ENCODE results near the gene CDH13.
A peak's percentile ranks its signal among the peaks of the same experiment; 100 is the strongest.

Gene CDH13

DNA sequence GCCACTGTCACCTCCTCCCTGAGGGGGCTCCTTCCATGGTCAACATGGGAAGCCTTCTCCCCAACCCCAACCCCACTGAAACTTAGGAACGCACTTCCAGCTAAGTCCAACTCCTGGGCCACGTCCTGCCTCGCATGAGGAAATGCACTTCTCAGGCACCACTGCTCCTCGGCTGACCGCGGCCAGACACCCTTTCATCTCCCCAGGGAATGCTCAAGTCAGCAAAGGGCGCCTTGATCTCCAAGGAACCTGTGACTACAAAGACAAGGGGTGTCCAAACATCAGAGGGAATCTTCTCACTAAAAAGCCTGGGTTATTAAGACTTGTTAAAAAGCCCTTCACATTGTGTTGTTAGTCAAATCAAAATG lies 1056.1 kb downstream of the CDH13 start:
- DNase-seq: no peak
- ATAC-seq: no peak

DNA sequence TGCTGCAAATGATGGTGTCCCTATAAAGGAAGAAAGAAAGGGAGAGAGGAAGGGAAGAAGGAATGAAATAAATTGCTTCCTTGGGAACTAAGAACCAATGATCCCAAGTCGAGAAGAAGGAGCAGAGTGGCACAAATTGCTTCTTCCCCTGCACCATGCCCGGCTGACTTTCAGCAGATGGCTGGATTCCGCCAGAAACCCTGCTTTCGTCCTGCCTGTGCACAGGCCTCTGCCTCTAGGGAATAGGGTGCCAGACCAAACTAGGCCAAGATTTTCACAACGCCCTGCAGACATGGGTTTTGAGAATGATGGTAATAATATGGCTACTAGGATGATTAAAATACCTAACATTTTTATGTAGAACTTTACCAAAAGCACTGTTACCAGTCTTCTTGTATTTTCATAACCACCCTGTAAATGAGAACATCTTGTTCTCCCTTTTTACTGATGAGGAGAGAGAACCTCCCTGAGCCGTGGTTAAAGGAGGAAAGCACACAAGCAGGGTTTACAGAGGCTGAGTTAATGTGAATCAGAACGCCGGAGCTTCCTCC lies 1058.9 kb downstream of the CDH13 start:
- ATAC-seq (no peak), DNase-seq (no peak)

DNA sequence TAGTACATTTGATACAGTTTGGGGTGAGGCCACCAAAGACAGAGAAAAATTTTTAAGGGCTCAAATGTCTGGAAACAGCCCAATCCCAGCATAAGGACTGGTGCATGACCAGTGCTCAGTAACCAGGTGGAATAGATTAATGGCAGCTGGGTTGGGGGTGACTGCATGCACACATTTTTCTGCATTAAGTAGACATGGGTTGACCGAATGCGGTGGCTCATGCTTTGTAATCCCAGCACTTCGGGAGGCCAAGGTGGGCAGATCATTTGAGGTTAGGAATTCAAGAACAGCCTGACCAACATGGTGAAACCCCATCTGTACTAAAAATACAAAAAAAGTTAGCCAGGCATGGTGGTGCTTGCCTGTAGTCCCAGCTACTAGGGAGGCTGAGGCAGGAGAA lies 1060.0 kb downstream of the CDH13 start:
- DNase-seq (no peak), ATAC-seq (no peak)

DNA sequence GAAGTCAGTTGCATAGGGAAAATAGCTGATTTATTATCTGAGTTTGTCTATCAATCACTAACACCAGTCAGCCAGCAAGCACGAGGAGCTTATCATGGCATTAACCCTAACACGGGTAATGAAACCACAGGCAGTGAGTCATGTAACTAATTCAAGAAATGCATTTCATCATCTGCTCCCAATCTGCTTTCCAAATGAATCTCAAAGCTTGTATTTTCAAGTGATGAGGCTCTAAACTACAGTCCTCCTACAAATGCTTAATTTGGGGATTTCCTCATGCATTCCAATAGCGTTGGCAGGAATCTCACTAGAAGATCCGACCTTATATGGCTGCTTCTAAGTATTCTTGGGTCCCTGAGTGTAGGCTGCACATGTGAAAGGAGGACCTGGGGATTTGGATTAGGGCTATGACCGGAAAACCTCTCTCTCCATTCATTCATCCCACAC lies 1062.6 kb downstream of the CDH13 start:
- peak; percentile 28 for ATAC-seq
- no peak for DNase-seq

DNA sequence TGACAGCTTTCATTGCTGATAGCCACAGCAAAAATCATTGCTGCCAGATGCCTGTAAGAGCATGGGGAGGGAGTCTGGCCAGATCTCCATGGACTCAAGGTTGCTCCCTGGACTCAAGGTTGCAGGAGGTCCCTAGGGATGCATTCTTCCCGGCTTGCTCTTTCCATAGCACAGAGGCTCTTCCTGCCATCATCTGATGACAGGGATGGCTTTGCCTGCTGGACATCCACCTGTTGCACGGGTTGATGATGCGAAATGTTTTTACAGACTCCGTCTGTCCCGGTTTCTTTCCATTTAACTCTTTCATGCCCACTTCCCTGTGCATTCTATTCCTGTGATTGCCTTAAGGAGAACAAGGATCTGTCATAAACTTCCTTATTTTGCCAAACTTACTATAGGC lies 1065.5 kb downstream of the CDH13 start:
- no peak for DNase-seq
- ATAC-seq: no peak

DNA sequence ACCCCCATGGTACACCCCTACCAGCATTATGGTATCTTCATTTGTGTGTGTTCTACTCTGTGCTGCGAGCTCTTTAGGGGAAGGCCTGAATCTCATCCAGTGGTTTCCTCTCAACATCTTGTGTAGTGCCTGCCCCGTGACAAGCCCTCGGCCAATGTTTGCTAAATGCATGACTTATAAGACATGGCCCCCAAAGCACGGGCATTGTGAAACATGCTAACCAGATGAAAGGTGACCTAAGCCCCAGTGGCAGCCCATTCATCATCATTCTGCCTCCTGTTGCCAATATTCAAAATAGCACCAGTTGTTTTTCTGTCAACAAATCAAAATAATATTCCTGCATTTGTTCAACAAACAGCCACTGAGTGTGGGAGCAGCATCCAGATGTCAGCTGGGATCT lies 1072.2 kb downstream of the CDH13 start:
- no peak for ATAC-seq
- no peak for DNase-seq

DNA sequence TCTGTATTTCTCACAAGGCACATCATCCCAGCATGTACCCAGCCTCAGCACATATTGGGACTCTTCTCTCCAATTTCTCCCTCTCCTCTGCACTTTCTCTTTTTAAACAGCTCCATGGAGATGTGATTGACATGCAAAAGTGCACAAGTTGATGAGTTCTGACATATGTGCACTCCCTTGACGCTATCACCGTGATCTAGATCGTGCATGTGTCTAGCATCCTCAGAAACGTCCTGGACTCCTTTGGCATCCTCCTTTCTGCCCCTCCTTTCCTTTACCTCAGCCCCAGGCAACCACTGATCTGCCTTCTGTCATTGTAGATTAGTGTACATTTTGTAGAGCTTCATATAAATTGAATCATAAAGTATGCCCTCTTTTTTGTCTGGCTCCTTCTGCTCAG lies 1073.0 kb downstream of the CDH13 start:
- DNase-seq (no peak), ATAC-seq (no peak)

DNA sequence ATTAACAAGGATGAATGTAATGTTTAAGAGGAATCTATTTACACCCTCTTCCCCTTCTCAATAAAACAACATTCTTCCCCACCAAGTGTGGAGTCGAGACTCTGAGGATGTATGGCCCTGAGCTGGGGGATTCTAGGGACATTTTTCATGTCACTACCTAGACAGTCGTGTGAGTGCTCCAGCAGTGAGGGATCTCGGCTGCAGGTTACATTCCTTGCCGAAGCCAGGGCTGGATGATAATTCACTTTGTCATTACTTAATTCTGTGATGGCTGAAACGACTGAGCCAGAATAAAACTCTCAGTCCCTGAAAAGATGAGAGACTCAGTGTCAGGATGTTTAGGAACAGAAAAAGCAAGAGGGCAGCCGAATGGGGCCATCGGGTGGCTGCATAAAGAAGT lies 1074.1 kb downstream of the CDH13 start:
- ATAC-seq (no peak), DNase-seq (no peak)

DNA sequence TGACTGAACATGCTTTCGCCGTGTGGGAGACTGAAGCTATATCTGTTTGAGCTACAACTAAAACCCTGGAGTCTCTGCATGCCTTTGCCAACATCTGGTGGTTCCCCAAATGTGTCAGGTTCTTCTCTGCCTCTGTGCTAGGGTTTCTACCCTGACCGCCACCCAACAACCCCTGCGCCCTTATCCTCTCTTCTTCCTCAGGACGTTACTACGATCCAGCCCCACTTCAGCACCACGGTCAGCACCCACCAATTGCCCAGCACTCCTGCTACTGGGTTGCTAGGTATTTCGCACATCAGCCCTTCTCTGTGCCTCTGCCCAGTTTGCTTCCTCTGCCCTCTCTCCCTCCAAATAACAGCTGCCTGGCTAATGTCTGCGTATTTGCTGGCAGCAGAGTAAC lies 1074.7 kb downstream of the CDH13 start:
- DNase-seq (peak; percentile 33), ATAC-seq (no peak)

DNA sequence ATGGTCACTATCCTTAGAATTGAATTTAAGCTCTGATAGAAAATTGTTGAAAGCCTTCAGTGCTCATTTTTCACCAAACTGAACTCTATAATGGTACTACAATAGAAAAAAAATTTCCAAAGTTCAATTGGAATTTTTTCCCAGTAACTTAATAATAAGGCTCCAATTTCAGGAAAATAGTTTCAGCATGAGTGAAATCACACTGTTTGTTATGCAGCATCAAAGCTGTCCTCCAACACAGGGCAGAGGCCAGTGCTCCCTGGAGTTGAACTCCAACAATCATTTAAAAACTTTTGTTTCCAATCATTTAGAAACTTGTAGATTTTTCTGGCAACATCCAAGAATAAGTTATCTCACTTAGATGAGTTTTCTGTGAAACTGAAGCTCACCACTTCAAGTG lies 1077.9 kb downstream of the CDH13 start:
- ATAC-seq: no peak
- no peak for DNase-seq

DNA sequence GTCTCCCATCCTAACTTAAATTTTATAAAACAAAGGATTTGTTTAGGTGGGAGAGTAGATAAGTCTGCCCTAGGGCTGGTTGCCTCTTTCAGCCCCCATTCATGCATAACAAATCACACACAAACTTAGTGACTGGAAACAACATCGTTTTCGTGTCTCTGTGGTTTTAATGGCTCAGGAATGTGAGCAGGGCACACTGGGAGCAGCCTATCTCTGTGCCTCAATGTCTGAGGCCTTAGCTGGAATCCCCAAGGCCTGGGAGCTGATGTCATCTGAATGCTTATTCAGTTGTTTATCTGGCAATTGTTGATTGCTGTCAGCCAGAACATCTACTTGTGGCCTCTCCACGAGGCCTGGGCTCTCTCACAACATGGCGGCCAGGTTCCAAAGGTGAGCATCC lies 1079.1 kb downstream of the CDH13 start:
- DNase-seq (no peak), ATAC-seq (no peak)

DNA sequence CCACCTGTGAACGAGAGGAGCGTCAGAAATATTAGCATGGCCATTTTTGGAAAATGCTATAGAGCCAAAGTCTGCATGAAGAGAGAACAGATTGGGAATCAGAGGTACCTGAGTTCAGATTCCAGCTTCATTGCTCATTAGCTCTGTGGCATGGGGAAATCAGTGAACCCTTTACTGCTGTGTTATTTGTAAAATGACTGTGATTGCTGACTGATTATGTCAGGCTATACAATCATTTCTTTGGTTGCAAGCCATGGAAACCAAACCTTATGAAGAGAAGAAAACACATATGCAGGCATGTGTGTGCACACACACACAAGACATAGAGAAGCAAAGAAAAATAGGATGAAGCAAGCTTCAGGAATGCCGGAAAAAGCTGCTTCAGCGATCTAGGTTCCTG lies 1079.6 kb downstream of the CDH13 start:
- ATAC-seq (no peak), DNase-seq (no peak)

DNA sequence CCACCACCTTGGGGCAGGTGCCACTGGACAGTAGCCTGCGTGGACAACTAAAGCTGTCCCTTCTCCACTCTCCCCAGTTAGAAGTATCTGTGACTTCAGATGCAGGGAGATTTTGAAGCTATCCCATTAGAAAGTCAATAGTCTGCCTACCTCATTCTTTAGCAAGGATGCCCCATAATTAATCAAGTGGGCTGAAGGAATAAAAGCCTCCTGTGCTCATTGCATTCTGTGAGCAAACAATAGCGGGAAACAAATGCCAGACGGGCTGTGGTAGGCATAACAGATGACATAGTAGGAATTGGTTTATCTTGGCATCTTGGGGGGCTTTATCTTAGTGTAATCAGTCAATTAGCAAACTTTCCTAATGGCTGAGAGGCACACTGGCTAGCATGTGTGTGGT lies 1084.3 kb downstream of the CDH13 start:
- no peak for DNase-seq
- no peak for ATAC-seq

DNA sequence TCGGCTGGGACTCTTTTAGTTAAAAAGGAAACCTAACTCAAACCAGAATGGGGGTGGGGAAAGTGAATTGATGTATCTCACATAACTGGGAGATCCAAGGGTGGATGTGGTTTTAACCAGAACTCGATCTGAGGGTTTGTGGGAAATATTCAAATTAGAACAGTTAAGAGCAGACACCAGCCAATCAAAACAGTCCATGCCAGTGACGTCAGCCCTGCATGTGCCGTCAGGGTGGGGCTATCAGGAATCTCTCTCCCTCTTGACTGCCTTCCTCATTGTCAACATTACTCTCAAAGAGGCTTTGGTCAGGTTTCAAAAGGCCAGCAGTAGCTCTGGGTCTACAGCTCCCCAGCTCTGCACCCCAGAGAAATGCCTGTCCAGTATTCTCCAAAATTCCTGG lies 1086.8 kb downstream of the CDH13 start:
- DNase-seq (no peak), ATAC-seq (no peak)

DNA sequence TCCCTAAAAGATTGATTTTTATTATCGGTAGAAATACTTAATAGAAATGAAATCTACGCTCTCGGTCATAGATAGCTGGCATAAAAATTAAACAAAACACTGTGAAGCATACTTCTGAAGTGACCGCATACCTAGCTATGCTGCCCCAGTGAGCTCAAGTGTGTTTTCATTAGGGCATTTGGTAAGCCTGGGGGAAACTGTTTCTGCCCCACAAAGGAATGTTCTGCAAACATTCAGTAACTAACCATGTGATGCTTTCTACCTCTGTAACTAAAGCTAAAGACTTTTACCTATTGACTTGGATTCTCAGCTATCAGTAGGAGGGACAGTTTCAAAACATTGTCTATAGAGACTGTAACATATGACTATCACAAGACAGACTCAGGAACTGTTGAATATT lies 1087.5 kb downstream of the CDH13 start:
- ATAC-seq: no peak
- no peak for DNase-seq

DNA sequence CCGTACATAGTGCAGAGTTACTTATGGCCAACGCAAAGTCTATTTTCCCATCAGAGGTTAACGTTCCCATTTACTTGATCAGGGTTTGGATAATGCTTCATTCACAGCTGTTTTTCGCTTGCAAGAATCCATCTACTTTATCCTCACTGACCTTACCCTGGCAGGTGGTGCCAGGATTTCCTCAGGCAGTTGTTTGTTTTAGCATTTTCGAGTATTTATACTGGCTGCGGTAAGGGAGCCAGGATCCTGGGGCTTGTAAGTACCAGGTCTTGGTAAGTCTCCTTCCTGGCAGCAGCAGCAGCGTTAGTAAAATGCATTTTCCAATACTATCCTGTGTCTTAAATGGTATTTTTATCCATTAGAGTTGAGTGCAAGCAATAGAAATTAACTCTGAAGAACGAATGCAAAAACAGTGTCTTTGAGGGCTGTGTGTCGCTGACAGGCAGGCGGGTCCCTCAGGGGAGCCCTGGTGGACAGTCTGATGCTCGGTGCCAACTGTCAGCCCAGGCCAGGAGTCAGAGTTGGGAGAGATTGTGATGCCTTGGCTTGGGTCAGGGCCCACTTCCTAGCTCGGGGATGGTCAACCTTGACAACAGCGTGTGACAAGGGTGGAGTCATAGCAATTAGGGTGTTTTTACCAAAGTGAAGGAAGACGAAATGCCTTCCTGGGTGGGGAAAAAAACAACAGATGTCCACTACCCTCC lies 1088.6 kb downstream of the CDH13 start:
- DNase-seq: no peak
- no peak for ATAC-seq

DNA sequence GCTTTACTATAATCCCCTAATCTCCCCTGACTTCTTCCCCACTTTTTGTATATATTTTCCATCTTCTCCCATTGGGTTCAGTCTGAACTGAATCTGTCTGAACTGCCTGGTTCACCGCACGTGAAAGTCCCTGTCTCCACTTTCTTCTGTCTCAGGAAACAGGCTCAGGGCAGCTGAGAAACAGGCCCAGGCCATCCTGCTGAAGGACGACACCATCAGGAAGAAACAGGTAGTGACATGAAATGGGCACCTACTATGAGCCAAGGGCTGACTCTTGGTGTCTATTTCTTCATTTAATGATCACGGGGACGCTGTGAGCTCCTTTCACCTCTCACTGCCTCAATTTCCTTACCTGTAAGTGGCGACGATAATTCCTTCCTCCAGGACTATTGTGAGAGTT lies 1090.5 kb downstream of the CDH13 start:
- ATAC-seq (no peak), DNase-seq (no peak)

DNA sequence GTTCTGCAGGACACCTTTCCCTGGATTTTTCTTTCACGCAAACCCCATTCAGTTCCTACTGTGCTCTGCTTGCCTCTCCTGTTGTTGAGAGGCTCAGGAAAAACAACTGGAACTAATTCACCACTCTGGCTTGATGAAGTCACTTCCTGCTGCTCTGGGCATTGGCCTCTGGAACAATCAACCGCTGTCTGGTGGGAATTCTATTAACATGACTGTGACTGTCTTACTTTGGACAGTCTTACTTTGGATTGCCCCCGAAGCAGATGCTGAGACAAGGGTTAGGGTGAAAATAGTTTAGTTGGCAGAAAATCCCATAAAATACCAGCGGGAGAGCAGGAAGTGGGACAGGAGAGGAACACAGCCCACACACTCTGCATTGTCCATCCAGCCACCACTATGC lies 1091.0 kb downstream of the CDH13 start:
- DNase-seq: no peak
- ATAC-seq: no peak

DNA sequence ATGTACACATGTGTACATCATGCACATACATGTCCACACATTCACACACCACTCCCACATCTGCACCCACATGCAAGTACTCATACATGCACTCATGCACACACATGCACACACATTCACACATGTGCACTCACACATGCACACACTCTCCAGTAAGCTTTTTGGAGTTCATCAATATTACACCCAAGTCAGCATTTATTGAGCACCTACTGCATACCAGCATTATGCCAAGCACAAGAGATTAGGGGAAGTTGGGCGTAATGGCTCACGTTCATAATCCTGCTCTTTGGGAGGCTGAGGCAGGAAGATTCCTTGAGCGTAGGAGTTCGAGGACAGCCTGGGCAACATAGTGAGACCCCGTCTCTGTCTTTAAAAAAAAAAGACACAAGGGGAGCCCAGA lies 1093.4 kb downstream of the CDH13 start:
- ATAC-seq: no peak
- DNase-seq: no peak

DNA sequence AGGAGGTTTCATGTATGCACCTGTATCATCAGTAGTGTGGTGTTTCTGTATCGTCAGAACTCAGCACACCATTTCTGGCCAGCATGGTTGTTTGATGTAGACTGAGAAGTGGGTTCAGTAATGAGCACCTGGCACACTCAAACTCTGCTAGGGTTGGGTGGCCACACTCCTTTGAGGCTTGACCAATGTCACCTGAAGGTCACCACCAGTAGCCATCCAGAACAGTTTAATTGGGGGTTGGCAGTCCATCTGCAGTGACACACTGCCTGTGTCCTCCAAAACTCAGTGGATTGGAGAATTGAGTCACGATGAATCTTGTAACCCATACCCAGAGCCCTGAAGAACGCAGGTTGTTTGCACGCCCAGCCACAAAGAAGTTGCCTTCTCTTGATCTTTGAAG lies 1094.2 kb downstream of the CDH13 start:
- ATAC-seq: no peak
- DNase-seq: no peak

DNA sequence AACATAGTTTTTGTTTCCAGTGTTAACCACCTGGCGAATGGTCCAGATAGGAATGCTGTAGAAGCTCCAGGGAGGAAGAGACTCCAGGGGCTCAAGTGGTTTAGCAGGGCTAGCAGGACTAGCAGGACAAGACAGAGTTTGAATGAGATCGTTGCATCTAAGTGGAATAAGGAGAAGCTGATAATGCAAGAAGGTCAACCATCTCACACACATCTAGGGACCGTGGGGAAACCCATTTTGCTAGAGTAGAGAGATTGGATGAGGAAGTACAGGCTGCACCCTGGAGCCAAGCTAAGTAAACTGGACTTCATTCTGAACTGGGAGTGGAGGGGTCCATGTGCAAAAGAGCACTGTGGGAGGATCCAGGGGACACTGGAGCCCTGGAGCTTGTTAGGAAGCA lies 1094.9 kb downstream of the CDH13 start:
- no peak for DNase-seq
- ATAC-seq: no peak

DNA sequence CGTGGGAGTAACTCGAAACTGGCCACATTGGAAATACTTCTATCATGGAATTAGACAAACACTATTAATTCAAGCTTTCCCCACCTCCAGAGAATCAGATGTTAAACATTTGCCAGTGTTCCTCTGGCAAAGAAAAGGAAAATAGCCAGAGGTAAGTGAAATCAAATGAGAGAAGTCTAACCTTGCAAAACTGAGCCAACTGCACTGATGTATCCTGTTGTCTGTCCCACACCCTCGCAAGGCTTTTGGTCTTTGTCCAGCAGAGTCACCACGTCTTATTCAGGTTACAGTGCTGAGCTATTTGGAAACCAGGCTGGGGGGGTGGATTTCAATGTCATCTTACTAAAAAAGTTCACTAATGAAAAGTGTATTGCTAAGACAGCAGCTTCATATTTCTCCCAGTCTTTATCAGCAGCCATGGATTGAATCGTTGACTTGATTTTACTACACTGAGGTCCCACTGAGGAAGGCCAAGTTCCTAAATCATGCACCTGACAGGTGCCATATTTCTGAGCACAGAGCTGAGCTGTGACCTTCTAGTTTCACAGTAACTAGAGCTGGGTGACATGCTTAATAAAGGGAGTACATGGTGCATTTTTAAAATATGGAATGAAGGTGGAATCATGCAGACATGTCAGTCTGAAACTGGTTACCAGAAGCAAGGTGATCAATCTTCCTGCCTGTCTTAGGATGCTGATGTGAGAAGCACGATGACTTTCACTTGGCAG lies 1095.9 kb downstream of the CDH13 start:
- DNase-seq (no peak), ATAC-seq (no peak)

DNA sequence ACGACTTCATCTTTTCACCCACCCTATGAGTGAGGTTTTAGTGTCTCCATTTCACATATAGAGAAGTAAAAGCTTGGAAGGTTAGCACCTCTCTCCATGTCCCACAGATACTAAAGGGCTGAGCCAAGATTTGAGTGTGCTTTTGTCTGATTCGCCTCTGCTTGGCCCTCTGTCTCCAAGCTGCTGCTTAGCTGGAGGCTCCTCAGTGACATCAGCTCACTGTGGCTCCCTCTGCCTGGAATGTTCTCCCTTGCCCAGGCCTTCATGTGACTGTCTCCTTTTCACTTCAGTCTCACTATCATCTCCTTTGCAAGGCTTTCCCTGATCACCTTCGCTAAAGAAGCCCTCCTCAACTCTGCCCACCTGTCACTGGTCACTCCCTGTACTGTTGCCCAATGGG lies 1096.5 kb downstream of the CDH13 start:
- DNase-seq (no peak), ATAC-seq (no peak)

DNA sequence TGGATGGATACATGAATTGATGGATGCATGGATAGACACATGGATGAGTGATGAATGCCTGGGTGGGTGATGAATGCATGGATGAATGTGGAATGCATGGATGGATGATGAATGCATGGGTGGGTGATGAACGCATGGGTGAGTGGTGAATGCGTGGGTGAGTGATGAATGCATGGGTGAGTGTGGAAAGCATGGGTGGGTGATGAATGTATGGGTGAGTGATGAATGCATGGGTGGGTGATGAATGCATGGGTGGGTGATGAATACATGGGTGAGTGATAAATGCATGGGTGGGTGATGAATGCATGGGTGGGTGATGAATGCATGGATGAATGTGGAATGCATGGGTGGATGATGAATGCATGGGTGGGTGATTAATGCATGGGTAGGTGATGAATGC lies 1097.1 kb downstream of the CDH13 start:
- no peak for DNase-seq

More for the DNA sequence above, 1097.1 kb downstream of the CDH13 start:
- no peak for ATAC-seq
